Coronary artery (tissue), 2 donors: Measurements from ENCODE around the gene CD209.

Experiments used
- DNase-seq: peaks from one replicate; pipeline ENCODE4 v3.0.0-alpha.2; 2017; ENCODE audit warnings: low spot score
- H3K27ac ChIP-seq, 2 donors: fragments of 200-600 bp; sonication (generic); one replicate each; pipeline ENCODE4 v1.5.1; 2016 to 2019
- H3K4me3 ChIP-seq: fragments of 200-600 bp; sonication (generic); 2 replicates; pipeline ENCODE4 v1.5.1; 2016; ENCODE audit warnings: mild to moderate bottlenecking, moderate library complexity
- TF ChIP-seq, protein P1 (sequence below): fragments of 200-600 bp; sonication (generic); IDR thresholded peaks from one replicate; pipeline ENCODE4 v1.5.1; 2019; ENCODE audit warnings: antibody characterized with exemption

The CD209 gene

DNA sequence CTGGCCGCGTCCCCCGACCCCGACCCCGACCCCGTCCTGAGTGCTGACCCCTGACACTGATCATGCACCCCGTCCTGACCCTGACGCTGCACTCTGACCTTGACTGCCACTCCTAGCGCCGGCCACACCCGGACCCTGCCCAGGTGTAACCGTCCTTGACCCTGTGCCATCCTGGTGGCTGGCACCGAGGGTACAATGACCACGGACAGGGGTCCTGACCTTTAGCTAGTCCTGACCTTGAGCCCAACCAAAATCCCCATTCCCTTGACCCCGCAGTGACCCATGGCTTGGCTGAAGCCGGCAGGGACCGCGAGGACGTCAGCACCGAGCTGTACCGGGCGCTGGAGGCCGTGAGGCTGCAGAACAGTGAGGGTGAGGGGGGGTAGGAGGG lies 41.6 kb upstream of the CD209 start:
- TF ChIP-seq, protein P1, sequence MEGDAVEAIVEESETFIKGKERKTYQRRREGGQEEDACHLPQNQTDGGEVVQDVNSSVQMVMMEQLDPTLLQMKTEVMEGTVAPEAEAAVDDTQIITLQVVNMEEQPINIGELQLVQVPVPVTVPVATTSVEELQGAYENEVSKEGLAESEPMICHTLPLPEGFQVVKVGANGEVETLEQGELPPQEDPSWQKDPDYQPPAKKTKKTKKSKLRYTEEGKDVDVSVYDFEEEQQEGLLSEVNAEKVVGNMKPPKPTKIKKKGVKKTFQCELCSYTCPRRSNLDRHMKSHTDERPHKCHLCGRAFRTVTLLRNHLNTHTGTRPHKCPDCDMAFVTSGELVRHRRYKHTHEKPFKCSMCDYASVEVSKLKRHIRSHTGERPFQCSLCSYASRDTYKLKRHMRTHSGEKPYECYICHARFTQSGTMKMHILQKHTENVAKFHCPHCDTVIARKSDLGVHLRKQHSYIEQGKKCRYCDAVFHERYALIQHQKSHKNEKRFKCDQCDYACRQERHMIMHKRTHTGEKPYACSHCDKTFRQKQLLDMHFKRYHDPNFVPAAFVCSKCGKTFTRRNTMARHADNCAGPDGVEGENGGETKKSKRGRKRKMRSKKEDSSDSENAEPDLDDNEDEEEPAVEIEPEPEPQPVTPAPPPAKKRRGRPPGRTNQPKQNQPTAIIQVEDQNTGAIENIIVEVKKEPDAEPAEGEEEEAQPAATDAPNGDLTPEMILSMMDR: no peak
- Histone ChIP-seq H3K27ac (no peak overlapping the region), H3K4me3 (peak overlapping the region; percentile 57)
- DNase-seq: no peak

DNA sequence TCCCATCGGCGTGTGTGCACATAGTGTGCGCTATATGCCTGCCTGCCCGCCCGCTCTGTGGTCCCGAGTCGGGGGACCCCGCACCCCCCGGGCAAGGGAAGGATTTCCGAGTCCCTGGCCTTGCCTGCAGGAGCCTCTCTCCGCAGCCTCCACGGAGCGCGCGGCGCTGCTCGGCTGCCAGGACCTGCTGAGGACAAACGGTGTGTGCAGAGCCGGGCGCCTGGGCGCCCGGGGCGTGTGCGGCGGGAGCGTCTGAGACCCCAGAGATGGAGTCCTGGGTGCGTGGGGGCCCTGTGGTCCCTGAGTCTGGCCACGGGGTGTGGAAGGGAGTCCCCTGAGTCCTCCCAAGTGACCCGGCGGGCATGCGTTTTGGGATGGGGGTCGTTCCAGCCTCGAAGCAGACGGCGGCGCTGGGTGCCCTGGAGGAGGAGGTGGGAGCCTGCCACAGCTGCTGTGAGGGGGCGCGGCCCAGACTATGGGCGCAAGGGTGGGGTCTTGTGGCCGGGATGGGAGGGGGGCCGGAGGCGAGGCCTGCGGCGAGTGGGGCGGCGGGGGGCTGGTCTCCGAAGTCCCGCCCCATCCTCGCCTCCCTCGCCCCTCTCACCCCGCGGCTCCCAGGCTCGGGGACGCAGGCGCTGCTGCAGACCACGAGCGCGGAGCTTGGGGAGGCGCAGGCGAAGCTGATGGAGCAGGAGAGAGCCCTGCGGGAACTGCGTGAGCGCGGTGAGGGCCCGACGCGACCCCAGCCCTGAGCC lies 41.0 kb upstream of the CD209 start:
- Histone ChIP-seq H3K27ac (peak overlapping the region in 1 of 2 donors; percentile 21), H3K4me3 (peak overlapping the region; percentile 57)
- no peak for DNase-seq
- TF ChIP-seq, protein P1: no peak

DNA sequence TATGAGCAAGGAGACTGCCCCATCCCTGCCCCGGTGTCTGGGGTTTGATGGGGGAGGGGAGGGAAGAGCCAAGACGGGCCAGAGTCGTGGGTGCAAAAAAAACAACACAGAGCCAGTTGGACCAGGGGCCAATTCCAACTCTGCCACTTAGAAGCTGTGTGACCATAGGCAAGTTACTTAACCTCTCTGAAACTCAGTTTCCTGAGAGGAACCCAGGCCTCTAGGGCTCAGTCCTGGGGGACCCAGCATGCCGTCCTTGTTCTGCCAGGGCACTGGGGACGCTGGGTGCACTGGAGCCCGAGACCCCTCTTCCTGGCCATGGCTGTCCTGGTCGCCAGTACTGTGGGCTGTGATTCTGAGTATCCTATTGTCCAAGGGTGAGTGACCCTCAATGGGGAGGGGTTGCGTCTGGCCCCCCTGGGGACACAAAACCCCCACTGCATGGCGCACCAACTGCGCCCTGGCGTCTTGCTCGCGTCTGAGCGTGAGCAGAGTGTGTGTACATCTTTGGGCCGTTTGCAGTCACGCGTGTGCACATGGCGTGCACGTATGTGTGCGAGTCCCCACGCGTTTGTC lies 40.4 kb upstream of the CD209 start:
- TF ChIP-seq, protein P1: no peak
- DNase-seq: no peak
- peak overlapping the region in 1 of 2 donors; percentile 21 for H3K27ac ChIP-seq
- H3K4me3 ChIP-seq: peak overlapping the region; percentile 57

DNA sequence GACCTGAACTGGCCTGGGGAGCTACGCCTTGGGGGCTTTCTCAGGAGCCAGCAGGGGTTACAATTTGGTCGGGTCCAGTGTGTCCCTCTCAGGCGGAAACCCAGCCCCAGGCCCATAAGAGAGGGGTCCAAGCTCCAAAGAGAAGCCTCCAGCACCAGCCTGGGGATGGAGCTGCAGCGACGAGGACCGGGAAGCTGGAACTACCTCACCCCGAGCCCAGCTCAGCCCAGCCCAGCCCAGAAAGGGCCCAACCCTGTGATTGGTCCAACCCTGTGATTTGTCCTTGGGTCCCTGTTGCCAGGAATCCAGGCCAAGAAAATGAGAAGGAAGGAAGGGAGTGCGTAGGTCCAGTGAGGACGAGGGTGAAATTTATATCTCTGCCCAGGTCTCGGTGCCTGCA lies 39.8 kb upstream of the CD209 start:
- H3K27ac ChIP-seq: peak overlapping the region in 1 of 2 donors; percentile 21
- no peak for DNase-seq
- TF ChIP-seq, protein P1: no peak
- H3K4me3 ChIP-seq: peak overlapping the region; percentile 57

DNA sequence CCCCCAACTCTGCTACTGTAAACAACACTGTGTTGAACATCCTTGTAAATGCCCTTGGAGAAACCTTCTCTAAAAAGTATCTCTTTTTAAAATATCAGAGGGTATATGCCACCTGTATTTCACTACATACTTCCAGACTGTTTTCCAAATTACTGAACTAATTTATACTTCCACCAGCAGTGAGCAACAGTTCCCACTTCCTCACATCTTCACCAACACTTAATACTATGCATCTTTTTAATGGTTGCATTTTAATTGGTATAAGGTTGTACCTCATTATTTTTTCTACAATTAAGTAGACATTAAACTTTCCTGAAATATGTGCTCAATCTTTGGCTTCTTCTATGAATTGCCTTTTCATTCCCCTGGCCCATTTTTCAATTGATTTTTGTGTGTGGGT lies 37.5 kb upstream of the CD209 start:
- no peak overlapping the region for H3K27ac ChIP-seq

DNA sequence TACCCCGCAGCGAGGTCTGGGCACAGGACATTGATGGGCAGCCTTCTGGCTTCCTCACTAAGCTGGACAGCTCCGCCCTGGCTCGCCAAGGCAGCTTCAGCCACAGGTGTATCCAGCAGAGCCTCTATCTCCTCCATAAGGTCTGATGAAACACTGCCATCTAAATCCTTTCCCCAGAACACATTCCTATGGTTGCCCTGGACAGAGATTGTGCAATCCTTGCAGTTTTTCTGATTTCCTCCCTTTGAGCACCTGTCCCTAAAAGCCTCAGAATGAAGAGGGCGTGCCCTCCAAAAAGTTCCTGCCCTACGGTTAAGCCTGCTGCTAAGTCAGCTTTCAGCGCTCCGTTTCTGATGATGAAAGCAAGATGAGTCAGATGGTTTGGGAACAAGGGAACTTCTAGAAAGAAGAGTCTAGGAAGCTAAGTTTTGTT lies 36.7 kb upstream of the CD209 start:
- no peak for DNase-seq
- H3K4me3 ChIP-seq: no peak overlapping the region
- TF ChIP-seq, protein P1: no peak

More for the DNA sequence above, 37.5 kb upstream of the CD209 start:
- TF ChIP-seq, protein P1: no peak
- no peak overlapping the region for H3K4me3 ChIP-seq
- DNase-seq: no peak

DNA sequence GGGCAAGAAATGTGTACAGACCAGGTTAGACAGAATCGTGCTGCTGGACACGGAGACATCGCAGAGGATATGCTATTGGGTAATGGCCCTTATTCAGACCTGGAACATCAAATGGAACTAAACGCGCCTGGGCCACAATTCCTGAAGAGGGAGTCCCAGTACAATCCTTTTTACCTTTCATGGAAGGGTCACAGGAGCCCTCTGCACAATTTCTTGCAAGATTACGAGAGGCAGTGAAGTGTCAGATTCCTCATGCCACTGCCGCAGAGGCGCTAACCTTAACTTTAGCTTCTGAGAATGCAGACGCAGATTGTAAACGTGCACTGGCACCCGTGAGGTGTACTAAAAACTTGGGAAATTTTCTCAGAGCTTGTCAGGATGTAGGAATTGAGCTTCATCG lies 33.8 kb upstream of the CD209 start:
- Histone ChIP-seq H3K4me3 (no peak overlapping the region), H3K27ac (no peak overlapping the region)
- TF ChIP-seq, protein P1: no peak
- no peak for DNase-seq

More for the DNA sequence above, 36.7 kb upstream of the CD209 start:
- no peak overlapping the region for H3K27ac ChIP-seq
